VCaP (cell line): ENCODE data around the gene TPST2.

Experiments used
- H3K27ac ChIP-seq: fragments of 450-650 bp; 2 replicates; pipeline ENCODE4 v1.5.1; 2017
- CTCF ChIP-seq: fragments of 450-650 bp; conservative IDR thresholded peaks from 2 replicates; pipeline ENCODE4 v1.5.1; 2017; ENCODE audit warnings: mild to moderate bottlenecking, moderate library complexity

Gene TPST2

GRCh38 chr22:26576026-26576680, 13.8 kb downstream of the TPST2 start:
- no peak for TF ChIP-seq CTCF
- no peak overlapping the region for H3K27ac ChIP-seq

- no peak overlapping the region for H3K27ac ChIP-seq
Observed at GRCh38 chr22:26574001-26574723, 15.8 kb downstream of the TPST2 start.

GRCh38 chr22:26573026-26573662, 16.8 kb downstream of the TPST2 start:
- H3K27ac ChIP-seq = no peak overlapping the region
- no peak for TF ChIP-seq CTCF

More at GRCh38 chr22:26574001-26574723, 15.8 kb downstream of the TPST2 start:
- TF ChIP-seq CTCF = no peak

GRCh38 chr22:26570864-26571525, 18.9 kb downstream of the TPST2 start:
- TF ChIP-seq CTCF = no peak
- H3K27ac ChIP-seq = no peak overlapping the region

GRCh38 chr22:26570115-26570514, 19.8 kb downstream of the TPST2 start:
- TF ChIP-seq CTCF = no peak
- H3K27ac ChIP-seq = no peak overlapping the region

GRCh38 chr22:26568207-26568706, 21.7 kb downstream of the TPST2 start:
- TF ChIP-seq CTCF = no peak
- H3K27ac ChIP-seq = no peak overlapping the region

- no peak for TF ChIP-seq CTCF
- no peak overlapping the region for H3K27ac ChIP-seq
Observed at GRCh38 chr22:26567610-26568009, 22.3 kb downstream of the TPST2 start.
